PC-3 (cell line): ENCODE data around the gene DPF3. TPM values are rescaled to one million over a fixed set of nuclear protein-coding genes. Genes with fewer than 3 reads are reported as not detected.

Experiments
- ATAC-seq: fragments of 200-7000 bp; cut with Tn5 transposase; 2 replicates; pipeline ENCODE4 v1.9.1; 2020; ENCODE audit warnings: mild to moderate bottlenecking, moderate library complexity
- BruUV-seq: library from RNA; stranded (reverse); fragments of 400-500 nt; replicated peaks from 2 replicates; lab custom pipeline; 2021; lab: Mats Ljungman, UMichigan
- CTCF ChIA-PET: fragments of 300-600 bp; sonication (Branson Sonifier 250); formaldehyde crosslinking; loops from one replicate; lab custom pipeline; 2022; ENCODE audit warnings: antibody characterized with exemption; lab: Charles Lee
- POLR2A ChIA-PET: fragments of 300-600 bp; sonication (Branson Sonifier 250); formaldehyde crosslinking; loops from one replicate; lab custom pipeline; 2022; ENCODE audit warnings: antibody characterized with exemption; ENCODE audit not compliant: unreplicated experiment; lab: Charles Lee
- DNase-seq: peaks from one replicate; pipeline ENCODE4 v3.0.0-alpha.2; 2015
- H2AFZ ChIP-seq: fragments of 300-600 bp; sonication (generic); 2 replicates; pipeline ENCODE4 v1.6.0; 2016; ENCODE audit warnings: antibody characterized with exemption, low read length
- H3F3A ChIP-seq: fragments of 300-600 bp; sonication (generic); one replicate; pipeline ENCODE4 v1.6.0; 2017; ENCODE audit warnings: antibody characterized with exemption, low read length, control low read depth, mild to moderate bottlenecking; ENCODE audit not compliant: unreplicated experiment
- H3K27ac ChIP-seq: fragments of 300-600 bp; sonication (generic); 2 replicates; pipeline ENCODE4 v1.5.1; 2016; ENCODE audit warnings: mild to moderate bottlenecking, low read length
- H3K27me3 ChIP-seq: fragments of 300-600 bp; sonication (generic); 2 replicates; pipeline ENCODE4 v1.6.1; 2016; ENCODE audit warnings: low read length, mixed read lengths
- H3K36me3 ChIP-seq: fragments of 300-600 bp; sonication (generic); 2 replicates; pipeline ENCODE4 v1.6.1; 2016; ENCODE audit warnings: low read depth, mixed run types, low read length, mixed read lengths
- H3K4me1 ChIP-seq: fragments of 300-600 bp; sonication (generic); 2 replicates; pipeline ENCODE4 v1.5.1; 2016; ENCODE audit warnings: low read length; ENCODE audit not compliant: insufficient read depth
- H3K4me2 ChIP-seq: fragments of 300-600 bp; sonication (generic); 2 replicates; pipeline ENCODE4 v1.6.0; 2016; ENCODE audit warnings: low read length
- H3K4me3 ChIP-seq: fragments of 300-600 bp; sonication (generic); 2 replicates; pipeline ENCODE4 v1.5.1; 2016; ENCODE audit warnings: mild to moderate bottlenecking, low read length, mixed read lengths
- H3K79me2 ChIP-seq: fragments of 300-600 bp; sonication (generic); 2 replicates; pipeline ENCODE4 v1.6.1; 2017; ENCODE audit warnings: low read length, mixed read lengths
- H3K9ac ChIP-seq: fragments of 300-600 bp; sonication (generic); 2 replicates; pipeline ENCODE4 v1.6.0; 2016; ENCODE audit warnings: mild to moderate bottlenecking, low read length
- H3K9me2 ChIP-seq: fragments of 300-600 bp; sonication (generic); replicated peaks from 2 replicates; pipeline ENCODE4 v1.6.1; 2016; ENCODE audit warnings: mixed run types, low read length, mixed read lengths
- H3K9me3 ChIP-seq: fragments of 300-600 bp; sonication (generic); 2 replicates; pipeline ENCODE4 v1.6.1; 2016; ENCODE audit warnings: low read length, mixed read lengths
- H4K20me1 ChIP-seq: fragments of 300-600 bp; sonication (generic); 2 replicates; pipeline ENCODE4 v1.6.1; 2016; ENCODE audit warnings: low read length, mixed read lengths
- EZH2 ChIP-seq: fragments of 300-600 bp; sonication (generic); IDR thresholded peaks from one replicate; pipeline ENCODE4 v1.6.1; 2017; ENCODE audit warnings: antibody characterized with exemption, mild to moderate bottlenecking, low read length; ENCODE audit not compliant: unreplicated experiment
- EZH2phosphoT487 ChIP-seq: fragments of 300-600 bp; sonication (generic); IDR thresholded peaks from 2 replicates; pipeline ENCODE4 v1.6.1; 2018; ENCODE audit warnings: mild to moderate bottlenecking, antibody characterized with exemption, low read length, borderline replicate concordance
- intact Hi-C: fragments of 100-400 bp; cut with micrococcal nuclease; formaldehyde crosslinking; loops from 2 replicates; pipeline ENCODE4 v1.9.0; 2023
- total RNA-seq: library from RNA; depleted of rRNA; stranded (reverse); fragments of >200 nt; gene quantifications from 2 replicates; pipeline ENCODE4 v1.2.3, GENCODE V29; 2014
- TF ChIP-seq, protein P1 (sequence below): fragments of 300-600 bp; sonication (generic); conservative IDR thresholded peaks from 2 replicates; pipeline ENCODE4 v1.5.1; 2017; ENCODE audit warnings: antibody characterized with exemption, low read depth, mild to moderate bottlenecking, low read length

The DPF3 gene
- total RNA-seq, 1 experiment from 2014 or later, result 16.6 TPM

DNA sequence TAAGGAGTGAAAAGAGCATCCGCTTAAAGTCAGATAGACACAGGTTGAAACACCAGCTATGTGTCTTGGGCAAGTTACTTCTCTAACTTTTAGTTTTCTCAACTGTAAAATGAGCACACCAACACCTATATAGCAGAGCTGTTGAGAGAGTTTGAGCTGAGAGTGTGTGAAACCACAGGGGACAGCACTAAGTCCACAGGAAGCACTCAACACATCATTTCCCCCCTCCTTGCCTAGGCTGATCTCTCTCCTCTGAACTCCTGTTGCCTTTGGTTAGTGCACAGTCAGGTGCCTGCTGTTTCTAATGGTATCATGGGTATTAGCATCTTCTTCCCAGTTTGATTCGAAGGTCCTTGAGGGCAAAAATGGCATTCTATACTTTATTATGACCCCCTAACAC, 176.7 kb downstream of the DPF3 start:
- H3K36me3 ChIP-seq, result no peaks in the 10 kb centered on the region; the same call in 1 of the 2 replicates
- no peaks in the 10 kb centered on the region for H3K79me2 ChIP-seq
- H3K9ac ChIP-seq, result no peak overlapping the region
- ATAC-seq (no peak), DNase-seq (no peak)
- H3K4me1 ChIP-seq, result no peaks in the 10 kb centered on the region
- H3K27ac ChIP-seq, result no peak overlapping the region
- no peak overlapping the region for H3K4me2 ChIP-seq
- no peaks in the 10 kb centered on the region for H3K9me3 ChIP-seq
- H3K27me3 ChIP-seq, result no peaks in the 10 kb centered on the region
- no peaks in the 10 kb centered on the region for H3F3A ChIP-seq
- no peaks in the 10 kb centered on the region for H3K9me2 ChIP-seq
- ChIA-PET CTCF (interaction anchor here (0.7 kb wide), 1 partner anchor 200 kb away, joined by 4 read pairs; no protein-coding TSS in a partner anchor), POLR2A (no interaction called here)
- intact Hi-C loops, result no loop called here
- no peak overlapping the region for H2AFZ ChIP-seq
- no peak overlapping the region for H3K4me3 ChIP-seq
- TF ChIP-seq, protein P1, sequence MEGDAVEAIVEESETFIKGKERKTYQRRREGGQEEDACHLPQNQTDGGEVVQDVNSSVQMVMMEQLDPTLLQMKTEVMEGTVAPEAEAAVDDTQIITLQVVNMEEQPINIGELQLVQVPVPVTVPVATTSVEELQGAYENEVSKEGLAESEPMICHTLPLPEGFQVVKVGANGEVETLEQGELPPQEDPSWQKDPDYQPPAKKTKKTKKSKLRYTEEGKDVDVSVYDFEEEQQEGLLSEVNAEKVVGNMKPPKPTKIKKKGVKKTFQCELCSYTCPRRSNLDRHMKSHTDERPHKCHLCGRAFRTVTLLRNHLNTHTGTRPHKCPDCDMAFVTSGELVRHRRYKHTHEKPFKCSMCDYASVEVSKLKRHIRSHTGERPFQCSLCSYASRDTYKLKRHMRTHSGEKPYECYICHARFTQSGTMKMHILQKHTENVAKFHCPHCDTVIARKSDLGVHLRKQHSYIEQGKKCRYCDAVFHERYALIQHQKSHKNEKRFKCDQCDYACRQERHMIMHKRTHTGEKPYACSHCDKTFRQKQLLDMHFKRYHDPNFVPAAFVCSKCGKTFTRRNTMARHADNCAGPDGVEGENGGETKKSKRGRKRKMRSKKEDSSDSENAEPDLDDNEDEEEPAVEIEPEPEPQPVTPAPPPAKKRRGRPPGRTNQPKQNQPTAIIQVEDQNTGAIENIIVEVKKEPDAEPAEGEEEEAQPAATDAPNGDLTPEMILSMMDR, result no peak
- TF ChIP-seq EZH2phosphoT487 (no peak), EZH2 (no peak)
- BruUV-seq, result no TSS peak
- no peaks in the 10 kb centered on the region for H4K20me1 ChIP-seq

DNA sequence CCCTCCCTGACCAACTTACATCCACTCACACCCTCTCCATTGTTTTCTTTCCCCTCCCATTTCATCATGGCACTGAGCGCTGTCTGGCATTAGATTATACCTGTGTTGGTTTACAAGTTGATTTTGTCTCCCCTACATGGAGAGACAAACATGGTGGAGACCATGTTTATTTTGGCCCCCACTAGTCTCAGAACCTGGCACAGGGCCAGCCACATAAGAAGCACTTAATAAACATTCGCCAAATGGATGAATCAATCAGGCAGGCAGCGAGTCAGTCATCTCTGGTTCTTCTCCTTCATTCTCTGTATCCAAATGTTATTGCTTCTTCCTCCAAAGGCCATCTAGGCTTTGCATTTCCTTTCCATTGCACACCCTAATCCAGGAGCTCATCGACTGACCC, 177.4 kb downstream of the DPF3 start:
- Histone ChIP-seq H3K27ac (no peak overlapping the region), H2AFZ (no peak overlapping the region), H3K79me2 (no peaks in the 10 kb centered on the region), H3K4me3 (no peak overlapping the region), H4K20me1 (no peaks in the 10 kb centered on the region), H3K27me3 (no peaks in the 10 kb centered on the region), H3K9ac (no peak overlapping the region), H3F3A (no peaks in the 10 kb centered on the region), H3K4me2 (no peak overlapping the region), H3K9me2 (no peaks in the 10 kb centered on the region), H3K4me1 (no peaks in the 10 kb centered on the region), H3K36me3 (no peaks in the 10 kb centered on the region; the same call in 1 of the 2 replicates), H3K9me3 (no peaks in the 10 kb centered on the region)
- no TSS peak for BruUV-seq
- ATAC-seq (no peak), DNase-seq (peak; percentile 13)
- ChIA-PET POLR2A (no interaction called here), CTCF (interaction anchor here (0.7 kb wide), 1 partner anchor 199 kb away, joined by 4 read pairs; no protein-coding TSS in a partner anchor)
- intact Hi-C loops, result no loop called here
- TF ChIP-seq EZH2phosphoT487 (no peak), EZH2 (no peak)
- TF ChIP-seq, protein P1, result no peak

DNA sequence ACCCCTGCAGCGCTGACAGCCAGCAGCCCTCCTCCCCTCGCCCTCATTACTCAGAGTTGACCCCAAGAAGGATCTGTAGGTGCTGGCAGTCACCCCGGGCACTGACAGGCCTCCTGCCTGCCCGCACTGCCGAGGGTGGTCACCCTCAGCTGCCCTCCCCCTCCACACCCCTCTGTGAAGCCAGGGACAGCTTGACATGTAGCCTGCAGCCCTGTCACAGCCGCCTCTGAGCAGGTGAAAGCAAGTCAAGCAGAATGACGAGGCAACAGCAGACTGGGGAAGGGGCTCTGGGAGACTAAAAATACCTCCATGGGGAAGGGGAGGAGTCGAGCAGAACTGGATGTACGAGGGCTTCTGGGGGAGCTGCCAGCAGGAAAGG, 178.1 kb downstream of the DPF3 start:
- no peak overlapping the region for H2AFZ ChIP-seq
- no peaks in the 10 kb centered on the region for H3K9me3 ChIP-seq
- H3K36me3 ChIP-seq, result no peaks in the 10 kb centered on the region
- H3K27ac ChIP-seq, result no peak overlapping the region
- H4K20me1 ChIP-seq, result no peaks in the 10 kb centered on the region
- H3F3A ChIP-seq, result no peaks in the 10 kb centered on the region
- TF ChIP-seq, protein P1, result no peak
- no peak for TF ChIP-seq EZH2phosphoT487
- TF ChIP-seq EZH2, result no peak
- no peak for DNase-seq
- H3K27me3 ChIP-seq, result no peaks in the 10 kb centered on the region
- no peak; the same call in 1 of the 2 replicates for ATAC-seq
- H3K9ac ChIP-seq, result no peak overlapping the region
- ChIA-PET POLR2A (no interaction called here), CTCF (no interaction called here)
- no peak overlapping the region for H3K4me3 ChIP-seq
- BruUV-seq, result no TSS peak
- H3K4me2 ChIP-seq, result no peak overlapping the region
- no peaks in the 10 kb centered on the region for H3K4me1 ChIP-seq
- no peaks in the 10 kb centered on the region for H3K79me2 ChIP-seq
- intact Hi-C loops, result no loop called here
- no peaks in the 10 kb centered on the region for H3K9me2 ChIP-seq
